GM13977 (cell line): Measurements from ENCODE around the gene RRP1.

Experiments
- DNase-seq: peaks from one replicate; pipeline ENCODE4 v3.0.0; 2012; ENCODE audit warnings: low spot score
- CTCF ChIP-seq: IDR thresholded peaks from 2 replicates; pipeline ENCODE4 v1.5.1; 2012; ENCODE audit warnings: mild to moderate bottlenecking, control low read depth; ENCODE audit not compliant: insufficient read depth; ENCODE audit errors: extremely low read depth, missing control alignments
- in situ Hi-C: fragments of 300-500 bp; cut with MboI; formaldehyde crosslinking; loops from one replicate; pipeline ENCODE4 v1.12.0; 2022; ENCODE audit warnings: low sequenced_read_pairs, low pct_unique_long_range_greater_than_20kb, mixed read lengths, inconsistent platforms; ENCODE audit not compliant: unreplicated experiment

The RRP1 gene

DNA sequence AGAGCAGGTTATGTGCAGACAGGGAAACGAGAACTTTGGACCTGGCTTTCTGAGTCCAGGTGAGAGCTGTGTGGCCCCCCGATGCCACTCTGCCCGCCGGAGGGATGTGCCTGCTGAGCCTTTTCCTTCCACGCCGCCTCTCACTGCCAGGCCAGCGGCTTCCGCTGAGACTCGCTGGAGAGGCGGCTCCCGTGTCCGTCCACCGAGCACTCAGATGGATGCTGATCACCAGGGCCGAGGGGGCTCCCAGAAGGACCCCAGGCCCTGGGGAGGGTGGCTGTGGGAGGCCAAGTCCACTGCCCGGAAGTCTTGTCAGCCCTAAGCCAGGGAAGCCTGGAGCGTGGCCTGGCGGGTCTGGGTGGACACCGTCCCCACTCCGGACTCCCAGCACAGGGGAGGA, 29.7 kb upstream of the RRP1 start:
- in situ Hi-C loops = no loop called here
- no peak for TF ChIP-seq CTCF
- no peak for DNase-seq

DNA sequence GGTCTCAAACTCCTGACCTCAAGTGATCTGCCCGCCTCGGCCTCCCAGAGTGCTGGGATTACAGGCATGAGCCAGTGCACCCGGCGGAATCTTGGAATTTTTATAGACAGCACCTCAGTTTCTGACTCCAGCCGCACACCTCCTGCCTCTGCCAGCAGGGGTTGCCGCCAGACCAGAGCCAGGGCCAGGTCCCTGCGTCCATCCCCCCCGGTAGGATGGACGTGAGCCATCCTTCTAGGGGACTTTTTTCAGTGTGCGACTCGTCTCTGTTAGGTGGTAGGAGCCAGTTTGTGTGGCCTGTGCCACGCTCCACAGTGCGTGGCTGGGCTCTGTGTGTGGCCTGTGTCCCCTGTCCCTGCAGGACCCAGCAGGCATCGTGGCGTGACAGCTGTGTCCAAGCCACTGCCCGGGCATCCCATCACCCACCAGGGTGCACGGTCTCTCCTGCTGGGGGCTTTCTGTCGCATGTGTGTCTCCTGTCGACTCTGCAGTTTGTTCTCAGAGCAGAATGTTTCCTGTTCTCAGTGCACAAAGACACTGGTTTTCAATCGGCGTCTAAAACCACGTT, 28.9 kb upstream of the RRP1 start:
- in situ Hi-C loops = no loop called here
- no peak for TF ChIP-seq CTCF
- DNase-seq = no peak

DNA sequence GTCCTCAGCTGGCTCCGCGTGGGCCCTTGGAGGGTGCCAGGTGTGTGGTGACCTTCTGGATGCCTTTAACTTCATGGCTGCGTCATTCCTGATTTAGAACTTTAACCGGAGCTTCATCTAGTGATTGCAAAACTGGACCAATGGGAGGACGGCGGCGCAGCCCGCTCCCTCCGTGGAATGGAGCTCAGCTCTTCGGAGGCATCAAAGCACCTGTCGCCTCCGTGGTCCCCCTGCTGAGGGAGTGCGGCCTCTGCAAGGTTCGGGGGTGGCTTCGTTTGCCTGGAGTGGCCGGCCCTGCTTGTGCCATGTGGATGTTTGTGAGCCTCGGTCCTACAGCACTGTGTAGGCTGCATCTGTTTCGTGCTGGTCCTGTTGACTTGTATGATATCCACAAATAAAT, 27.5 kb upstream of the RRP1 start:
- in situ Hi-C loops = no loop called here
- no peak for DNase-seq
- TF ChIP-seq CTCF = no peak

GRCh38 chr21:43762303-43763128, 26.9 kb upstream of the RRP1 start:
- TF ChIP-seq CTCF = no peak
- in situ Hi-C loops = no loop called here
- DNase-seq = no peak

- no peak for TF ChIP-seq CTCF
- in situ Hi-C loops = no loop called here
- DNase-seq = no peak
Observed at GRCh38 chr21:43763901-43764523, 25.4 kb upstream of the RRP1 start.

- in situ Hi-C loops = no loop called here
- TF ChIP-seq CTCF = no peak
- DNase-seq = no peak
Observed at GRCh38 chr21:43764576-43765495, 24.5 kb upstream of the RRP1 start.
